ENCODE results near the gene CLSTN2.

The CLSTN2 gene

GRCh38 chr3:140296796-140297352 is 361.9 kb downstream of the CLSTN2 start:
- DNase-seq: peak; percentile 61

DNA sequence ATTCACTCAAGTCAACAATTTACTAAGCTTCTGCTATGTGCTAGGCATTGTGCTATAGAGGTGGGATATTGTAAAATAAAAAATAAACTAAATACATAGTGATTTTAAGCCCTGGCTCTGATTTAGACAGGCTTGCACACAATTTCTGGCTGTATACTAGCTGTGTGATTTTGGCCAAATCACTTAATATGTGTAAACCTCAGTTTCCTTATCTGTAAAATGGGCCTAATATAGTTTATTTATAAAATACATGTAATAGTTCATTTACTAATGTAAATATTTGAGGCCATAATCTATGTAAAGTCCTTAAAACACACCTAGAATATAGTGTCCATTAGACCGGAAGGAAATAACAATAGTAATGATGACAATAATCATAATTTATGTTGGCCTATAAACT is 363.1 kb downstream of the CLSTN2 start:
- no peak for DNase-seq

DNA sequence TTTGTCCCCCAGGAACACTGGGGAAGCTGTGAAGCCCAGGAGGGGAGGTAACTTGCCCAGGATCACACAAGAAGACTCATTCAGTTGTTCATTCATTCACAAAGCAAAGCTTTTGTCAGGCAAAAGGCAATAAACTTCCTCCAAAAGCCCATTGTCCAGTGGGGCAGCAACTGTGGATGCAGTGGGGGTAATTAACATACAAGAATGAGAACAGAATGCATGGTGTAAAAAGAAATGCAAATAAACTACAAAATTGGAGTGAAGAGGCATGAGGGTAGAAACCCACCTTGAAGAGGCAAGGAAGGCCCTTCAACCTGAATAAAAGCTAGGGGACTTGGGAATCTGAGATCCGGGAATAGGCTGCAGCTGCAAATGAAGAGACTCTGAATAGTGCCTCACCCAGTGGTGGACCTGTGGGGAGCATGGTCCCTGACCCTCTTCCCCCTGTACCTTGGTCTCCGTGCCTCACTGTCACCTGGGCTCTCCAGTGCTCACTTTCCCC is 363.6 kb downstream of the CLSTN2 start:
- no peak for DNase-seq

GRCh38 chr3:140303875-140304274 is 368.9 kb downstream of the CLSTN2 start:
- no peak for DNase-seq

GRCh38 chr3:140308535-140308934 is 373.6 kb downstream of the CLSTN2 start:
- DNase-seq: no peak

DNA sequence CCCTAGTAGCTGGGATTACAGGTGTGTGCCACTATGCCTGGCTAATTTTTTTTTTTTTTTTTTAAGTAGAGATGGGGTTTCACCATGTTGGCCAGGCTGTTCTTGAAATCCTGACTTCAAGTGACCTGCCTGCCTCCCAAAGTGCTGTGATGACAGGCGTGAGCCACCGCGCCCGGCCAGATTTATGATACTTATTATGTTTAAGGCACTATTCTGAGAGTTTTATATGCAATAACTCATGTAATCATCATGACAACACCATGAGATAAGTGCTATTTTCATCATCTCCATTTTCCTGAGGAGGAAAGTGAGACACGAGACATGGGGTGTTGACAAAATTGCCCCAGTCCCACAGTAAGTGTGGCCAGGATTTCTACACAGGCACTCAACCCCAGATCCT is 376.4 kb downstream of the CLSTN2 start:
- DNase-seq: no peak

DNA sequence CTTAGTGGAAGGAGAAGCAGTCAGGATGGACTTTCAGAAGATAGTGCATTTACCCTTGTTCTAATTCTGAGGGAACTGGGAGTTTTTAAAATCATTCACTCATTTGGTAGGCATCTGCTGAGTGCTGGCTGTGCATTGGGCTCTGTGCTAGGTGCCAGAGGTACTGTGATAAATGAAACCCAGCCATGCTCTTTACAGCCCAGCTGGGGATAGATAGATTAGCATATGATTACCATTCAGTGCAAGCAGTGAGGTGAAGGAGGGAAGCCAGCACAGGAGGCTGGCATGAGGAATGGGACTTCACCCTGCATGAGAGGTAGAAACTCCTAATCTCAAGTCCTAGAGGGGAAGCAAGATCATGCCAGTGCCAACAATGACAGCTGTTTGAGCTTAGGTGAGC is 381.0 kb downstream of the CLSTN2 start:
- no peak for DNase-seq

DNA sequence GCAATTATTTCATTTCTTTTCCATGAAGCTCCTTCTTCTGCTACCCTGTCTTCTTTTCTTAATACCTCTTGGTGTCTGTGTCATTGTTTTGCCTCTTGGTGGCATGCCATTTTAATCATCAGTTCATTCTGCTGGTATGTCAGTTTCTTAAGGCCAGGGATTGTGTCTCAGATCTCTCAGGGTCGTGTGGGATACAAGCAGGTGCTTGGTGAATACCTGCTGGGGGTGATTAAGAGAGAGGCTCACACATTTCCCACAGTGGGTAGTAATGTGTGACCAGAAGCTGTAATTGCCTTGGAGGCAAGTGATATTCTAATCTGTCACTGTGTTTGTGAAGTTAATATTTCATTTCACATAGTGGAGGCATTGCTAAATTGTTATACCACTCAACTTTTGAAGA is 381.5 kb downstream of the CLSTN2 start:
- DNase-seq: no peak

DNA sequence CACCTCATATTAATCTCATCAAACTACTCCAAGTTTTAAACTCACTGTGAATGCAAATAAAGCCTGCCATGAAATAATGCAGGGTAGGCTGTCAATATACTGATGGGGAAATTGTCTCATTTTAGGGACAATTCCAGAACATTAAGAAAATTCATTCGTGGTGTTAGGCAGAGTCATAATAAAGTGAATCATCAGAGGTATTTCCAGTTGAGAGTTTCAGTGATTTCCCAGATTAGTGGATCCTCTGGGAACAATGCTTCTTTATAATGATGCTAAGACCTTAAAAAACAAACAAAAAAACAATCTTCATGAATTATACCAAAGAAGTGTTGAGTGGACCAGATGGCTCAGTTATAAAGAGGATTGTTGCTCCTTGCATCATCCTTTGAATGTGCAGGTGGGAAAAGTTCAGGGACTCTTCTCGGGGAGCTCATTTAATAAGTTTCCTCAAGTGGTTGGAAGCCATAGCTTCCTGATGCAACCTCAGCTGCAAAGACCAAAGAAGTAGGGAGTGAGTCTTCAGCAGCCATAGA is 381.9 kb downstream of the CLSTN2 start:
- no peak for DNase-seq

DNA sequence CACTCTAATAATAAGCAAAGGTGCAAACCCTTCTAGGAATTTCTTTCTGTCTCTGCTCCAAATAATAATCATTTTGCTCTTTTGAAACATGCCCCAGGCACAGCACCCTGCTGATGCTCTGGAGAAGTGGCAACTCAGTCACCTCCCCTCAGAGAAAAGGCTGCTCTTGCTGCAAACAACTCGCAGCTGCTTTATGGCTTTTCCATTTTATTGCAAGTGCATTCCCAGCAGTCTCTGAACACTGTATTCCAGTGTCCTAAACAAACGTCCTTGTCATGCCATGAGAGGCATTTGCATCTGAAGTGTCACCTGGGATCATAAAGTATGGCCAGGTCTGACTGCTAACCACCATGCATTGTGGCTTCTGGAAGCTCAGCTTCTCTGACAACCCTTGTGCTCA is 384.8 kb downstream of the CLSTN2 start:
- DNase-seq: no peak

DNA sequence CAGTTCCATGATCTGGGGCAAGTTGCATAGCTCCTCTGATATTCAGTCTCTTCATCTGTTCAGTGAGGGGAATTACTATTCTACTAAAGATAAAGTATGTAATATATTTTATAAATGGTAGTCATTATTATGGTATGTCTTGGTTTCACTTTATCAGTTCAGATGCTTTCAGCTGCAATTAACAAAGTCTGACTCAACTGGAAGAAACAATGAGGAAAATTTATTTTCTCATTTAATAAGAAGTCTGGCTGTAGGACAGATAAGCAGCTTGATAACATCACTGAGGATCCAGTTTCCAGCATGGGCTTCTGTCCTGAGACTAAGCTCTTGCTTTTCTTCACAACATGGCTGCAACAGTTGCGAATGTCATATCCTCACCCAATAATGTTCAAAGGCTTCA is 388.6 kb downstream of the CLSTN2 start:
- no peak for DNase-seq

DNA sequence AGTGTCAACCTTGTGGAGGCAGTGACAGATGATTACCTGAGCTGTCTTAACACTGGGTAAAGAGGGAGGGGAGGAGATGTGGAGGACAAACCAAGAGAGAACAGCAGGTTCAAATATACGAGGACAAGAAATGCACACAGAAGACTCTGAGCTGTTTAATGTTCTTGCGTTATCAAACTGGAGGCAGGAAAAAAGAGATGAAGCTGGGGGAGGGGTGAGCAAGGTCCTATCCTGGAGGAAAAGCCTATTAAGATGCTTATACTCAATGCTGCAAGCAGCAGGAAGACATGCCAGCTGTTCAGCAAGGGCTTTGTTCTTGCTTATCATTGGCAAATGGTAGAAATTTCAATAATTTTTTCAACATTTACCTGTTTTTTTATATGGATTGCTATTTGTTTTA is 397.1 kb downstream of the CLSTN2 start:
- peak; percentile 23 for DNase-seq

- DNase-seq: no peak
These were observed 399.3 kb downstream of the CLSTN2 start for GRCh38 chr3:140334132-140334929.

GRCh38 chr3:140336465-140336864 is 401.5 kb downstream of the CLSTN2 start:
- no peak for DNase-seq

DNA sequence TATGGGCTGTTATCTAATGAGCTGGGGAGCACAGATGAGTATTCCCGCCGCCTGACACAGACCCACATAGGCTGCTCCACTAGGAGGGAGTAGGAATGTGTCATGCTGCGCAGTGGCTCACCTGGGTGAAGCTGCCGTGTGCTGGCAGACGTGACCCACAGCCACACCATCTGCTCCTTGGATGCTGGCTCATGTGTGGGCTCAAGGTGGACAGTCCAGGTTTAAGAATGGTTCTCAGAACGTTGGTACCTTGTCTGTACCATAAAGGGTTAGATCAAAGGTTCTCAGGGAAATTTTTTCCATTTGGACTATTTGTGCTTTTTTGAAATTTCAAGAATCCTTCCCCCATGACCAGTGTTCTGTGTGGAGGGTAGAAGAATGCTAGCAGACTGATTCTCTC is 403.9 kb downstream of the CLSTN2 start:
- DNase-seq: no peak

- no peak for DNase-seq
These were observed 406.2 kb downstream of the CLSTN2 start for GRCh38 chr3:140341203-140341602.

DNA sequence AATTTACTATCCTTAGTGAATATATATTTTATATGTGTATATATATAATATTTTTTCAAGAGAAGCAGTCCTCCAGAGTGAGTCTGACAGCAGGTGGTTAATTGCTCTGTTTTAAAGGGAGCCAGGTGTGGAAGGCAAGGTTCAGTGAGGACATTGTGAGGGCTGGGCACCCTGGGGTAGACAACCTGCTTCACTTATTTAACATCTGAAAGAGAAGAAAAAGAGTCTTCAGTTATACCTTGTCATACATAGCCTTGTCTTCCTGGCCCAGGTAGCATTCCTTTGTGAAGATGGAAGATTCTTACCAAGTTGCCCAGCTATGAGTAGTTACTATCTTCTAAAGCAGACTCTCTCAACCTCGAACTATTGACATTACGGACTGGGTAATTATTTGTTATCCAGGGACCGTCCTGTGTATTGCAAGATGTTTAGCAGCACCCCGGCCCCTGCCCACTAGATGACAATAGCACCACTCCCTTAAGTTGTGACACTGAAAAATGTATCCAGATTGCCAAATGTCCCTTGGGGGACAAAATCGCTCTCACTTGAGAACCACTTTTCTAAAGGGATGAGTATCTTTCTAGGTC is 406.9 kb downstream of the CLSTN2 start:
- DNase-seq: no peak

DNA sequence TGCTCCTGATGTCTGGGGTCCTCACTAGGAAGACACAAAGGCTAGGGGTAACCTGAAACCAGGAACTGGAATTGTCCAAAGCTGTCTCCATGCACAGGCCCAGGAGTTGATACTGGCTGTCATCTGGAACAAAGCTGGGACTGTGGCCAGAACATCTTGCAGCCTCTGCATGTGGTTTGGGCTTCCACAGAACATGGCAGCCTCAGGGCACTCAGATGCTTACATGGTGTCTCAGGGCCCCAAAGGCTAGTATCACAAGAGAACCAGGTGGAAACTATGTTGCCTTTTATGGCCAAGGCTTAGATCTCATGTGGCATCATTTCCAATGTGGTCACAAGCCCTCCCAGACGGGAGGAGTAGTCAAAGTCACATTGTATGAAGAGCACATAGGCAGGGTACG is 407.7 kb downstream of the CLSTN2 start:
- DNase-seq: no peak

DNA sequence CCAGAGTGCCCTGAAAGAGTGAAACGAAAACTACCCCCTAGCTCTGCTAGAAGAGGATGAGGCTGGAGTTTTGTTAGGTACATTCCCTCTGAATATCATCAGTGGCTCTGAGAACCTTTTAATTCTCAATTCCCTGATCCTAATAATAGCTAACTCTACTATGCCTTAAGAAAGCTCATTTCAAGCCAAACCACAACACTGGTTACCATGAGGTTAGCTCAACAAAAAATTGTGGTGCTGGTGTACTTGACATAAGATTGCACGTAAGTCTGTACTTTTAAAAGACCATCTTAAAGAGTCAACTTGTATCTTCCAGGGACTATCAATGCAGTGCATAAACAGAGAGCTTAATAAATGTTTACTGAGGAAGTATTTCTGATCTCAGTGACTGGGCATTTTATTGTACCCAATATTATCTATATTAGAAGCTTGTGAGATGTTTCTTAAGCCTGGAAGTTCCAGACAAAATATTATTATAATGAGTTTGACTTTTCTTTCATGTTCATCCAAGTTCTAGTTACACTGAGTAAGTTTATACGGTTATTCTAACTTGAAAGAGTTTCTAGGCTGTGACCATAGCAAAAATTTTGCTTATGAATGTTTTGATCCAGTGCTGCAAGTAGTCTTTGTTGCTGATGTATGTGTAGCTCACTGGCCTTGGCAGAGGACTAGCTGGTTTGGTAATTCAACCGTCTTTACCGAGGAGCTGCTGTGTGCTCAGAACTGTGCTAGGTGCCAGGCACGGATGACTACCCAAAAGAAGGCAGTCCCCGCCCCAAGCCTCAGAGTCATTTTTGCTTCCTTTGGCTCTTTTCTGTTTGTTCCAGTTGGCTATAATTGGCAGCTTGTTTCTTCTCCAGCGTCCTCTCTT is 408.5 kb downstream of the CLSTN2 start:
- no peak for DNase-seq

DNA sequence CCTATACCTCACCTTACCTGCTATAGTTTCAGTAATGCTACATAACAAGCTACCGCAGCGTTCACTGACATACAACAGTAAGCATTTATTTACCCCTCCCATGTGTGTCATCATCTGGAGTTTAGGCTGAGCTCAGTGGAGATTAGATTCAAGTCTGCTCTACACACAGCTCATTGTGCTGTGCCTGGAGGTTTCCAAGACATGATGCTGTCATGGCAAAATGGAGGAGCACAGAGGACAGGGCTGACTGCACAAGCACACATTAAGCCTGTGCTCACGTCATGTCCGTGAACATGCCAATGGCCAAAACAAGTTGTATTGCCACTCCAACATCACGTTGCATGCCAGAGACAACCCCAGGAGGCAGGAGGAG is 409.1 kb downstream of the CLSTN2 start:
- no peak for DNase-seq

DNA sequence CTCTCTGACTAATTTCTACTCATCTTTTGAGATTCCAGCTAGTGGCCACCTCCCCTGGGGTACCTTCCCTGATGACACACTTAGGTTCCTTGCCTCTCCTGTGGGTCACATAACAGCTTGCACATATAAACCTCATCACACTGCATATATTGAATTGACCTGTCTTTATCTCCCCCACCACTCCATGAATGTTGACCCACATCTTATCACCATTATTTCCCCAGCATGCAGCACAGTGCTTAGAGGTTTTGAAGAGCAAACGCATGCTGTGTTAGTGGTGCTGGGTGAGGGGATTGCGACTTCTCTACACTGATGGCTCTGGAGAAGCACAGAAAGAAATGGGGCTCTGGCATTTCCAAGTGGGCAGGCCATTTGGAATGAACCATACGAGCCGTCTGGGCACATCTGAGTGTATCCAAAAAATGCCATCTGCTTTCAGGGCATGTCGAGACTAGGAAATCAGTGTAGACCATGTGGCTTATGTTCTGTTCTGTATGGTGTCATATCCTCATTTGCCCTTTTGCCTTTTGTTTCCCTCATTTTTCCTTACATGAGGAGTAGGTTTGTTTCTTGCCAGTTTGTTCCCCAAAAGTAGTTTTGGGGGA is 409.7 kb downstream of the CLSTN2 start:
- no peak for DNase-seq

DNA sequence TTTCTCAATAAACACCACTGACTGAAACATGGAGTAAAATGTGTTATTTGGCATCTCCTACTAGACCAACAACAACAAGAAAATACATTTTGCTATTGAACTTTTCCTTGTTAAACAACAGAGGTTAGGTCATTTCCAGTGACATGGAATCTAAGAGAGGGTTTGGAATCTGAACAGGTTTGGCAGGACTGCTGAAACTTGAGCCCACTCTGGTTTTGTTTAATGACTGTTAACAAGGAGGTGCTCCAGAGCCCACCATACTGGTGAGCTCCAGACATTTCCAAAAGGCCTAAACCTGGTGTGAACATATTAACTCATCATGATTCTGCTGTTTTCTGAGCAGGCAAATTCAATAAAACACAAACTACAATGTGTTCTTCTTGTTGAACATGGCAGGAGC is 412.2 kb downstream of the CLSTN2 start:
- DNase-seq: no peak

DNA sequence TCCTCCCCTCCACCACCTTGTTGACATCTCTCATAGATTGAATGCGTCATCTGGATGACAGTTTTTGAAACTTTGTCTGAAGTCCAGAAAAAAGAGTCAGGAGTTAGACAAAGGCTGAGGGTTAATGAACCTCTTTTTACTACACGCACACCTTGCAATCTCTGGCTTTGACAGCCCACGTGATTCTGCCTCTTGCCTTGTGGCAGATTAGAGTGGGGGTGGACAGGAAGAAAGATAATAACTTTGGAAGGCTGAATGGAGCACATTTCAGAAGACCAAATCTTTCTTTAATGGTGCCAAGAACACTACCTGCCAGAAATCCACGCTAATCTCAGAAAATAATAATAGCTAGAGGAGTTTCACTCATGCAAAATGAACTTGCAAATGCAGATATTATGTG is 415.0 kb downstream of the CLSTN2 start:
- DNase-seq: no peak
